ENCODE measurements around the gene CELF4. TPM values are rescaled to one million over a fixed set of nuclear protein-coding genes. Genes with fewer than 3 reads are reported as not detected.

CELF4 gene
- total RNA-seq, 1 experiment from 2014 or later, result 0.11 TPM

- Mint-ChIP-seq H3K4me3 (ENCODE audit: unreplicated experiment) (no peak overlapping the region), H3K36me3 (ENCODE audit: insufficient read depth, unreplicated experiment) (no peaks in the 10 kb centered on the region), H3K27ac (ENCODE audit: unreplicated experiment) (no peak overlapping the region), H3K27me3 (ENCODE audit: insufficient read depth, unreplicated experiment) (peaks cover 25% of the 10 kb centered on the region), H3K4me1 (ENCODE audit: low read depth, unreplicated experiment) (no peaks in the 10 kb centered on the region), H3K9me3 (ENCODE audit: unreplicated experiment) (no peaks in the 10 kb centered on the region)
- Histone ChIP-seq H3K36me3 (ENCODE audit: control insufficient read depth, insufficient read depth, low read length) (no peaks in the 10 kb centered on the region), H3K9me3 (no peaks in the 10 kb centered on the region), H3K27me3 (replicated peaks; ENCODE audit: control insufficient read depth, insufficient read depth, low read length) (no peaks in the 10 kb centered on the region), H3K4me1 (no peaks in the 10 kb centered on the region), H3K4me3 (ENCODE audit: low read depth, low read length) (no peak overlapping the region)
- DNase-seq, result no peak
- TF ChIP-seq CTCF (IDR thresholded peaks at IDR 0.05; ENCODE audit: insufficient read depth in 1 of 2, low read depth in 1 of 2, low read length in 1 of 2, severe bottlenecking in 1 of 2, unreplicated experiment in 1 of 2), result no peak
- ChIA-PET CTCF (no interaction called here), POLR2A (no interaction called here)
- BruUV-seq (replicated peaks), result no TSS peak
- intact Hi-C loops (cut with micrococcal nuclease; ENCODE audit: unreplicated experiment), result no loop called here
Measured at GRCh38 chr18:37540424-37541138, 25.0 kb downstream of the CELF4 start.

GRCh38 chr18:37539236-37539635 is 26.4 kb downstream of the CELF4 start:
- Histone ChIP-seq H3K4me3 (ENCODE audit: low read depth, low read length) (no peak overlapping the region), H3K9me3 (no peaks in the 10 kb centered on the region), H3K36me3 (ENCODE audit: control insufficient read depth, insufficient read depth, low read length) (no peaks in the 10 kb centered on the region), H3K27me3 (replicated peaks; ENCODE audit: control insufficient read depth, insufficient read depth, low read length) (no peaks in the 10 kb centered on the region), H3K4me1 (no peaks in the 10 kb centered on the region)
- Mint-ChIP-seq H3K36me3 (ENCODE audit: insufficient read depth, unreplicated experiment) (no peaks in the 10 kb centered on the region), H3K27ac (ENCODE audit: unreplicated experiment) (no peak overlapping the region), H3K9me3 (ENCODE audit: unreplicated experiment) (no peaks in the 10 kb centered on the region), H3K4me3 (ENCODE audit: unreplicated experiment) (no peak overlapping the region), H3K27me3 (ENCODE audit: insufficient read depth, unreplicated experiment) (peaks cover 21% of the 10 kb centered on the region), H3K4me1 (ENCODE audit: low read depth, unreplicated experiment) (no peaks in the 10 kb centered on the region)
- no TSS peak for BruUV-seq (replicated peaks)
- TF ChIP-seq CTCF (IDR thresholded peaks at IDR 0.05; ENCODE audit: insufficient read depth in 1 of 2, low read depth in 1 of 2, low read length in 1 of 2, severe bottlenecking in 1 of 2, unreplicated experiment in 1 of 2), result no peak
- POLR2A ChIA-PET, result no interaction called here
- DNase-seq, result no peak
- intact Hi-C loops (cut with micrococcal nuclease; ENCODE audit: unreplicated experiment), result loop anchor here (5.0 to 10.0 kb wide), 3 partner anchors 152 to 594 kb away; no protein-coding TSS in a partner anchor
- CTCF ChIA-PET, result no interaction called here

GRCh38 chr18:37538526-37539205 is 26.9 kb downstream of the CELF4 start:
- BruUV-seq (replicated peaks), result no TSS peak
- DNase-seq, result no peak
- CTCF ChIA-PET, result no interaction called here
- Mint-ChIP-seq H3K4me3 (ENCODE audit: unreplicated experiment) (no peak overlapping the region), H3K36me3 (ENCODE audit: insufficient read depth, unreplicated experiment) (no peaks in the 10 kb centered on the region), H3K27ac (ENCODE audit: unreplicated experiment) (no peak overlapping the region), H3K27me3 (ENCODE audit: insufficient read depth, unreplicated experiment) (peaks cover 20% of the 10 kb centered on the region), H3K4me1 (ENCODE audit: low read depth, unreplicated experiment) (no peaks in the 10 kb centered on the region), H3K9me3 (ENCODE audit: unreplicated experiment) (no peaks in the 10 kb centered on the region)
- no peaks in the 10 kb centered on the region for H3K4me1 ChIP-seq
- POLR2A ChIA-PET, result no interaction called here
- H3K36me3 ChIP-seq (ENCODE audit: control insufficient read depth, insufficient read depth, low read length), result no peaks in the 10 kb centered on the region
- no peaks in the 10 kb centered on the region for H3K9me3 ChIP-seq
- H3K4me3 ChIP-seq (ENCODE audit: low read depth, low read length), result no peak overlapping the region
- intact Hi-C loops (cut with micrococcal nuclease; ENCODE audit: unreplicated experiment), result loop anchor here (1.0 to 10.0 kb wide), 4 partner anchors 94 to 594 kb away; no protein-coding TSS in a partner anchor
- H3K27me3 ChIP-seq (replicated peaks; ENCODE audit: control insufficient read depth, insufficient read depth, low read length), result no peaks in the 10 kb centered on the region
- no peak for TF ChIP-seq CTCF (IDR thresholded peaks at IDR 0.05; ENCODE audit: insufficient read depth in 1 of 2, low read depth in 1 of 2, low read length in 1 of 2, severe bottlenecking in 1 of 2, unreplicated experiment in 1 of 2)
